IPS-20b (cell line): ENCODE measurements around the gene BEND7.
"Not testable (repeated sequence)": the region's sequence is repeated elsewhere in the genome, so short reads cannot be mapped to it uniquely, and the experiment has no call there.

Experiments
- H3K27ac ChIP-seq: one replicate; pipeline ENCODE4 v1.5.1; 2013; ENCODE audit warnings: low read length
- H3K27me3 ChIP-seq: 2 replicates; pipeline ENCODE4 v1.6.1; 2013; ENCODE audit warnings: mild to moderate bottlenecking, low read length, inconsistent platforms; ENCODE audit not compliant: insufficient read depth
- H3K36me3 ChIP-seq: 2 replicates; pipeline ENCODE4 v1.6.1; 2013; ENCODE audit warnings: low read depth, mild to moderate bottlenecking, inconsistent platforms, low read length, moderate library complexity; ENCODE audit not compliant: insufficient read depth
- H3K4me1 ChIP-seq: 2 replicates; pipeline ENCODE4 v1.6.1; 2013; ENCODE audit warnings: mild to moderate bottlenecking, control low read depth, inconsistent platforms, low read length, moderate library complexity; ENCODE audit not compliant: insufficient read depth
- H3K4me3 ChIP-seq: 2 replicates; pipeline ENCODE4 v1.5.1; 2013; ENCODE audit warnings: mild to moderate bottlenecking, low read length, inconsistent platforms
- H3K9ac ChIP-seq: 2 replicates; pipeline ENCODE4 v1.6.1; 2013; ENCODE audit warnings: low read depth, mild to moderate bottlenecking, inconsistent platforms, low read length, moderate library complexity
- H3K9me3 ChIP-seq: 2 replicates; pipeline ENCODE4 v1.6.1; 2013; ENCODE audit warnings: mild to moderate bottlenecking, low read depth, low read length, inconsistent platforms; ENCODE audit not compliant: insufficient read depth

BEND7 gene

GRCh38 chr10:13537985-13538384 lies 9.2 kb upstream of the BEND7 start:
- H3K9ac ChIP-seq, H3K27ac ChIP-seq, H3K4me1 ChIP-seq, H3K9me3 ChIP-seq, H3K27me3 ChIP-seq, H3K4me3 ChIP-seq, H3K36me3 ChIP-seq: not testable (repeated sequence)

- Histone ChIP-seq H3K27ac (no peak overlapping the region), H3K4me1 (peaks cover 2% of the 10 kb centered on the region; the same call in 1 of the 2 replicates), H3K27me3 (no peaks in the 10 kb centered on the region), H3K9me3 (no peaks in the 10 kb centered on the region), H3K36me3 (no peaks in the 10 kb centered on the region), H3K9ac (no peak overlapping the region), H3K4me3 (no peak overlapping the region)
Measured at GRCh38 chr10:13536674-13537366, 8.0 kb upstream of the BEND7 start.

- H3K36me3 ChIP-seq = no peaks in the 10 kb centered on the region
Measured at GRCh38 chr10:13535346-13535745, 6.5 kb upstream of the BEND7 start.

GRCh38 chr10:13529714-13529973 lies 830 bp upstream of the BEND7 start:
- peaks cover 10% of the 10 kb centered on the region; the same call in 1 of the 2 replicates for H3K4me1 ChIP-seq
- H3K27ac ChIP-seq = no peak overlapping the region
- peak overlapping the region; percentile 73 for H3K4me3 ChIP-seq
- H3K27me3 ChIP-seq = peaks cover 54% of the 10 kb centered on the region
- H3K9me3 ChIP-seq = no peaks in the 10 kb centered on the region
- peak overlapping the region; percentile 65; the same call in 1 of the 2 replicates for H3K9ac ChIP-seq
- no peaks in the 10 kb centered on the region for H3K36me3 ChIP-seq

More at GRCh38 chr10:13535346-13535745, 6.5 kb upstream of the BEND7 start:
- Histone ChIP-seq H3K27me3 (peaks cover 6% of the 10 kb centered on the region), H3K9ac (no peak overlapping the region), H3K9me3 (no peaks in the 10 kb centered on the region), H3K27ac (no peak overlapping the region), H3K4me1 (peaks cover 2% of the 10 kb centered on the region; the same call in 1 of the 2 replicates), H3K4me3 (no peak overlapping the region)

- Histone ChIP-seq H3K27me3 (peaks cover 54% of the 10 kb centered on the region), H3K27ac (no peak overlapping the region), H3K4me3 (peak overlapping the region; percentile 75), H3K4me1 (peaks cover 10% of the 10 kb centered on the region; the same call in 1 of the 2 replicates), H3K36me3 (no peaks in the 10 kb centered on the region), H3K9ac (peak overlapping the region; percentile 63; the same call in 1 of the 2 replicates), H3K9me3 (no peaks in the 10 kb centered on the region)
Measured at GRCh38 chr10:13528123-13528874, 515 bp downstream of the BEND7 start.

- Histone ChIP-seq H3K4me3 (peak overlapping the region; percentile 75), H3K27me3 (peaks cover 54% of the 10 kb centered on the region)
Measured at GRCh38 chr10:13527864-13528122, 1.0 kb downstream of the BEND7 start.

GRCh38 chr10:13526948-13527863 lies 1.6 kb downstream of the BEND7 start:
- Histone ChIP-seq H3K27ac (no peak overlapping the region), H3K9me3 (no peaks in the 10 kb centered on the region), H3K27me3 (peaks cover 54% of the 10 kb centered on the region)

More at GRCh38 chr10:13527864-13528122, 1.0 kb downstream of the BEND7 start:
- no peaks in the 10 kb centered on the region for H3K36me3 ChIP-seq
- peaks cover 10% of the 10 kb centered on the region; the same call in 1 of the 2 replicates for H3K4me1 ChIP-seq
- no peak overlapping the region for H3K27ac ChIP-seq
- peak overlapping the region; percentile 63; the same call in 1 of the 2 replicates for H3K9ac ChIP-seq
- H3K9me3 ChIP-seq = no peaks in the 10 kb centered on the region

GRCh38 chr10:13525663-13526062 lies 3.2 kb downstream of the BEND7 start:
- no peak overlapping the region for H3K4me3 ChIP-seq
- no peaks in the 10 kb centered on the region for H3K36me3 ChIP-seq
- H3K9ac ChIP-seq = no peak overlapping the region
- peaks cover 51% of the 10 kb centered on the region for H3K27me3 ChIP-seq
- no peaks in the 10 kb centered on the region for H3K9me3 ChIP-seq
- no peak overlapping the region for H3K27ac ChIP-seq
- H3K4me1 ChIP-seq = peaks cover 10% of the 10 kb centered on the region; the same call in 1 of the 2 replicates

More at GRCh38 chr10:13526948-13527863, 1.6 kb downstream of the BEND7 start:
- Histone ChIP-seq H3K4me3 (peak overlapping the region; percentile 75), H3K36me3 (no peaks in the 10 kb centered on the region), H3K9ac (no peak overlapping the region; the same call in 1 of the 2 replicates), H3K4me1 (peaks cover 10% of the 10 kb centered on the region; the same call in 1 of the 2 replicates)

GRCh38 chr10:13521026-13521425 lies 7.8 kb downstream of the BEND7 start:
- no peaks in the 10 kb centered on the region for H3K36me3 ChIP-seq
- no peaks in the 10 kb centered on the region for H3K4me1 ChIP-seq
- H3K4me3 ChIP-seq = no peak overlapping the region
- H3K27ac ChIP-seq = no peak overlapping the region
- no peaks in the 10 kb centered on the region for H3K9me3 ChIP-seq
- H3K27me3 ChIP-seq = peaks cover 14% of the 10 kb centered on the region
- no peak overlapping the region for H3K9ac ChIP-seq

- Histone ChIP-seq H3K4me3 (no peak overlapping the region), H3K36me3 (no peaks in the 10 kb centered on the region)
Measured at GRCh38 chr10:13520194-13520593, 8.6 kb downstream of the BEND7 start.

GRCh38 chr10:13518076-13518692 lies 10.6 kb downstream of the BEND7 start:
- no peaks in the 10 kb centered on the region for H3K36me3 ChIP-seq
- H3K9me3 ChIP-seq = no peaks in the 10 kb centered on the region
- H3K9ac ChIP-seq = no peak overlapping the region
- no peaks in the 10 kb centered on the region for H3K4me1 ChIP-seq
- no peaks in the 10 kb centered on the region for H3K27me3 ChIP-seq
- no peak overlapping the region for H3K27ac ChIP-seq
- H3K4me3 ChIP-seq = no peak overlapping the region

More at GRCh38 chr10:13520194-13520593, 8.6 kb downstream of the BEND7 start:
- Histone ChIP-seq H3K4me1 (no peaks in the 10 kb centered on the region), H3K9ac (no peak overlapping the region), H3K27ac (no peak overlapping the region), H3K9me3 (no peaks in the 10 kb centered on the region), H3K27me3 (peaks cover 6% of the 10 kb centered on the region)
